Measurements from ENCODE around the gene FOXJ2. TPM values are rescaled to one million over a fixed set of nuclear protein-coding genes. Genes with fewer than 3 reads are reported as not detected.
A peak's percentile ranks its signal among the peaks of the same experiment; 100 is the strongest.

FOXJ2 gene
- total RNA-seq, 3 donors from 2014 or later = 11.1 to 14.2 (median 13.4) TPM

DNA sequence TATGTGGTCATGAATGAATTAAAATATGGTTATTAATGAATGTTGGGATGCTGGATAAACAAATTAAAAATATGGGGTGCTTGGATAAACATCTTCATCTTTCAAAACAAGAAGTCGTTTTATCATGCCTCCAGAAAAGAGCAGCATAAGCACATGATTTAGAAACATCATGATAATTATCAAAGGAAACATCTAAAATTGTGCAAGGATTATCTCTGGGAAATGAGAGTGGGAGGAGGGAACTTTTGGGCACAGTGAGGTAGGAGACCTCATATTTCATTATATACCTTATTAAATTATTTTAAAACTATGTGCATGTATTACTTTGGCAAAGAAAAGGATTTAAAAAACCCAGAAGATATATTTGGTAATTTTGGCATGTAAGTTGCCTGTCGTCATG, 24.8 kb downstream of the FOXJ2 start:
- no peaks in the 10 kb centered on the region for H3K4me1 ChIP-seq
- no peak overlapping the region for H3K27ac ChIP-seq
- H3K36me3 ChIP-seq = peaks cover 8% of the 10 kb centered on the region
- H3K27me3 ChIP-seq = no peaks in the 10 kb centered on the region
- intact Hi-C loops (cut with DNase I; ENCODE audit: low total_unique reads) = no loop called here
- no peaks in the 10 kb centered on the region for H3K9me3 ChIP-seq
- H3K4me3 ChIP-seq = no peak overlapping the region
- TF ChIP-seq POLR2A (IDR thresholded peaks at IDR 0.05) = no peak
- TF ChIP-seq, protein P1, sequence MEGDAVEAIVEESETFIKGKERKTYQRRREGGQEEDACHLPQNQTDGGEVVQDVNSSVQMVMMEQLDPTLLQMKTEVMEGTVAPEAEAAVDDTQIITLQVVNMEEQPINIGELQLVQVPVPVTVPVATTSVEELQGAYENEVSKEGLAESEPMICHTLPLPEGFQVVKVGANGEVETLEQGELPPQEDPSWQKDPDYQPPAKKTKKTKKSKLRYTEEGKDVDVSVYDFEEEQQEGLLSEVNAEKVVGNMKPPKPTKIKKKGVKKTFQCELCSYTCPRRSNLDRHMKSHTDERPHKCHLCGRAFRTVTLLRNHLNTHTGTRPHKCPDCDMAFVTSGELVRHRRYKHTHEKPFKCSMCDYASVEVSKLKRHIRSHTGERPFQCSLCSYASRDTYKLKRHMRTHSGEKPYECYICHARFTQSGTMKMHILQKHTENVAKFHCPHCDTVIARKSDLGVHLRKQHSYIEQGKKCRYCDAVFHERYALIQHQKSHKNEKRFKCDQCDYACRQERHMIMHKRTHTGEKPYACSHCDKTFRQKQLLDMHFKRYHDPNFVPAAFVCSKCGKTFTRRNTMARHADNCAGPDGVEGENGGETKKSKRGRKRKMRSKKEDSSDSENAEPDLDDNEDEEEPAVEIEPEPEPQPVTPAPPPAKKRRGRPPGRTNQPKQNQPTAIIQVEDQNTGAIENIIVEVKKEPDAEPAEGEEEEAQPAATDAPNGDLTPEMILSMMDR (IDR thresholded peaks at IDR 0.05) = no peak
- TF ChIP-seq POLR2AphosphoS5 (IDR thresholded peaks at IDR 0.05) = no peak
- DNase-seq (ENCODE audit: low spot score in 2 of 2) = no peak

DNA sequence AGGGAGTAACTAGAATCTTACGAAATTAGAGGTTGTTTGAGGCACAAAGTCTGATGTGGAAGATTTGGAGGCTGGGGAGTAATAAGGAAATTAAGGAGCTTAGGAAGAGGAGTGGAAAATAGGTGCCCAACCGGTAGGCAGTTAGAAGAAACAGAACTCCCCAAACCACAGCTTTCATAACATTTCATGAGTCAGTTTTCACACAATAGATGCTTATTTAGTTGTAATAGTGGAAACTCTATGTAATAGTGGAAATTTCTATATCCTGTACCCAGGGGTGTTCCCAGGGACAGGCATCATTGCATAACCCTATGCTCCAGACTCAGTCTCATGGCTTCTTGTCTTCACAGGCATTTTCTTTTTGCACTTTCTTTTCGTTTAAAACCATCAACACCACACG, 25.3 kb downstream of the FOXJ2 start:
- Histone ChIP-seq H3K36me3 (peaks cover 8% of the 10 kb centered on the region), H3K27ac (no peak overlapping the region), H3K4me3 (no peak overlapping the region), H3K9me3 (no peaks in the 10 kb centered on the region), H3K4me1 (no peaks in the 10 kb centered on the region), H3K27me3 (no peaks in the 10 kb centered on the region)
- no peak for TF ChIP-seq POLR2A (IDR thresholded peaks at IDR 0.05)
- no peak for TF ChIP-seq POLR2AphosphoS5 (IDR thresholded peaks at IDR 0.05)
- TF ChIP-seq, protein P1 (IDR thresholded peaks at IDR 0.05) = no peak
- intact Hi-C loops (cut with DNase I; ENCODE audit: low total_unique reads) = no loop called here
- no peak for DNase-seq (ENCODE audit: low spot score in 2 of 2)

DNA sequence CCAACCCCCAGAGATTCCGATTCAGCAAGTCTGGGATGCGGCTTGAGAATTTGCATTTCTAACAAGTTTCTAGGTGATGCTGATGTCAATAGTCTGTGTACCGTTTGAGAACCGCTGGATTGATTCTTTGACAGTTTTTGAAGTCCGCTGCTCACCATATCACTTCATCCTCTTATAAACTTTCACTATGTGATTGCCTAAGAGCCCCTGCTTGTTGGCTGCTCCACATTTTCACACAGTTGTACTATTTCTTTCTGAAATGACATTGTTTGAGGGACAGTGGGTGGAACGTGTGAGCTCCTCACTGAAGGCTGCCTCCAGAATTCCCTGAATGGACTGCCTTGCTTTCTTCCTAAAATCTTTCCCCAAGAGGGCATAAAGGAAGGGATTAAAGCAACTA, 26.0 kb downstream of the FOXJ2 start:
- TF ChIP-seq POLR2A (IDR thresholded peaks at IDR 0.05) (no peak), POLR2AphosphoS5 (IDR thresholded peaks at IDR 0.05) (no peak)
- TF ChIP-seq, protein P1 (IDR thresholded peaks at IDR 0.05) = no peak
- no peaks in the 10 kb centered on the region for H3K9me3 ChIP-seq

DNA sequence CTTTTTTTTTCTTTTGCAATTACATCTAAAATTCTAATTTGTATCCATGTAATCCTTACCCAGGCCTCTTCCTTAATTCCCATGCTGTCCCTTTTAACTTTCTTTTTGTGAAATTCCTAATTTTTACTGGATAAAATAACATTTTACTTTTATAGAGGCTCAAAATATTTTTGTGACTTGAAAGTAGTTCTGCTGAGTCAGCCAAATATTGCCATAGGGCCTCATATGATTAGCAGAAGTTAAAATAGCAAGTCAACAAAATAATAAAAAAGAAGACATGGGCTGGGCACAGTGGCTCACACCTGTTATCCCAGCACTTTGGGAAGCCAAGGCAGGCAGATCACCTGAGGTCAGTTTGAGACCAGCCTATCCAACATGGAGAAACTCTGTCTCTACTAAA, 31.6 kb downstream of the FOXJ2 start:
- H3K36me3 ChIP-seq = no peaks in the 10 kb centered on the region
- TF ChIP-seq POLR2A (IDR thresholded peaks at IDR 0.05) (no peak), POLR2AphosphoS5 (IDR thresholded peaks at IDR 0.05) (no peak)
- TF ChIP-seq, protein P1 (IDR thresholded peaks at IDR 0.05) = no peak
- no peak for DNase-seq (ENCODE audit: low spot score in 2 of 2)
- no peaks in the 10 kb centered on the region for H3K9me3 ChIP-seq
- no peaks in the 10 kb centered on the region for H3K4me1 ChIP-seq
- H3K27me3 ChIP-seq = no peaks in the 10 kb centered on the region
- peak overlapping the region in 1 of 3 donors; percentile 31 for H3K4me3 ChIP-seq
- intact Hi-C loops (cut with DNase I; ENCODE audit: low total_unique reads) = no loop called here
- H3K27ac ChIP-seq = no peak overlapping the region

More for the DNA sequence above, 26.0 kb downstream of the FOXJ2 start:
- intact Hi-C loops (cut with DNase I; ENCODE audit: low total_unique reads) = no loop called here
- no peaks in the 10 kb centered on the region for H3K4me1 ChIP-seq
- no peak overlapping the region for H3K4me3 ChIP-seq
- H3K27ac ChIP-seq = no peak overlapping the region
- no peak for DNase-seq (ENCODE audit: low spot score in 2 of 2)
- H3K36me3 ChIP-seq = peaks cover 8% of the 10 kb centered on the region
- no peaks in the 10 kb centered on the region for H3K27me3 ChIP-seq

DNA sequence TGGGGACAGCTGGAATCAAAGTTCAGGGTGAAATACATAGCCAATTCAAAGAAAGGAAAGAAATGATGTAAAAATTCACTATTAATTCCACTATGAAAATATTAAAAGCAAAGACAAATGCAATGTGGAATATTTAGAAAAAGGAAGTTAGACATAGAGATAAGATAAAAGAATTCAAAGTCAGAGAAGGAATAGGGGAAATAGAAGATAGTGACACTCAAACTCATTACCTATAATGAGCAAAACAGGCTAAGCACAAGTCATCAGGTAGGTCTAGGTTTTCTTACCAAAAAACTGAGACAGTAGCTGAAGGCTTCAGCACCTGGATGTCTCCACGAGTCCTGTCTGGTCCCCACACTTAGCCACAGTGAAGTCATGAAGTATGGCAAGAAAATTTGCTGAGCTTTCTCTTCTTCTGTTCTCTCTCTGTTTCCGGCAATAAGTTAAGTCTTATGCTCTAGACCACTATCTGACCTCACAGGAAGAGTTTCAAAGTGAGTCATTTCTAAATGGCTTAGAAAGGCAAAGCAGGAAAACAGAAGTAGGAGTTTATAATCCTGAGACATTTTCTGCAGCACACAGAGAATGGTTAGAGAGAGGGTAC, 33.6 kb downstream of the FOXJ2 start, which contains the start of gene C3AR1:
Gene C3AR1, minus strand, starts transcription at position 369 of the 604 bp plus-strand sequence. CDS start 6,174 bp downstream, outside the sequence.
- peak within 1 kb of the TSS in 1 of 3 donors; percentile 31 for H3K4me3 ChIP-seq
- no peaks in the 10 kb centered on the region for H3K27me3 ChIP-seq
- intact Hi-C loops (cut with DNase I; ENCODE audit: low total_unique reads) = no loop called here
- no peaks in the 10 kb centered on the region for H3K9me3 ChIP-seq
- DNase-seq (ENCODE audit: low spot score in 2 of 2) = no peak
- TF ChIP-seq, protein P1 (IDR thresholded peaks at IDR 0.05) = no peak
- no peaks in the 10 kb centered on the region for H3K36me3 ChIP-seq
- H3K27ac ChIP-seq = no peak within 1 kb of the TSS
- H3K4me1 ChIP-seq = no peaks in the 10 kb centered on the region
